Colon (tissue), 2 donors: ENCODE measurements around the gene OR5B2.
"Not testable (repeated sequence)": the region's sequence is repeated elsewhere in the genome, so short reads cannot be mapped to it uniquely, and the experiment has no call there.

Experiments used
- FAIRE-seq: peaks from 2 replicates; lab custom pipeline; 2012; peaks lifted over from hg19 to GRCh38; lab: Jason Lieb, UNC
- donor health status: control.
- donor health status: control.

Gene OR5B2

DNA sequence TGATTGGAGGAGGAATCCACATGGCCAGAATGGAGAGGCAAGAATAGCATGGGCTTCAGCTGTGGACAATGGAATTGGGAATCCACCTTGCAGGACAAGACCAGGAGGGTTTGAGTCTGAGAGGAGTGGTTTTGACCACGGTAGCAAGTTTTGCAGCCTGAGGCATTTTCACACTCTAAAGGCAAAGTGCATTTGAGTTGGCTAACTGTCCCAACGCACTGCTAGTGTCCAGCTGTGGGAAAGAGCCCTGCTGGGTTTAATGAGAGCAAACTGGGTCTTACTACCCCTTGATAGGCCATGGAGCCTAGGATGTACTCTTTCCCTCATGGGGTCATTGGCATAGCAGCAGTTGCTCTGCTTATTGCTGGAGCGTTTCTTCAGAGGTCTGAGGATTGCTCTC, at the start of gene OR5B2:
Gene OR5B2 (minus strand): TSS at position 101 of the 400 bp plus-strand sequence. CDS start 4,860 bp downstream, outside the sequence.
- no peak for FAIRE-seq

GRCh38 chr11:58471892-58472291, 44.0 kb upstream of the OR5B2 start:
- FAIRE-seq = no peak

GRCh38 chr11:58466293-58466692, 38.4 kb upstream of the OR5B2 start:
- no peak for FAIRE-seq

GRCh38 chr11:58465690-58466089, 37.8 kb upstream of the OR5B2 start:
- FAIRE-seq = no peak

GRCh38 chr11:58451585-58451984, 23.7 kb upstream of the OR5B2 start:
- no peak for FAIRE-seq

DNA sequence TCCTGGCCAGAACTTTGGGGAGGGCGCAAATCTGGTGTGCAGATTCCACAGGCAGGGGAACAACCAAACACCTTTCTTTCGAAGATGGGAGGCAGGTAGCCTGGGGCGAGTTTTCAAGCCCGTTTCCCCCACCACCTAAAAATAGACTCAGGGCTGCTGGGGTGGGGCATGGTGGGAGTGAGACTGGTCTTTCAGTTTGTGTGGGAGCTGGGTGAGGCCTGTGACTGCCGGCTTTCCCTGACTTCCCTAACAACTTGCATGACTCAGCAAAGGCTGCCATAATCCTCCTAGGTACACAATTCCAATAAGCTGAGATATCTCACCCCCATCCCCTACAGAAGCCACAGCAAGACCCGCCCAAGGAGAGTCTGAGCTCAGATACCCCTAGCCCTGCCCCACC, 18.4 kb upstream of the OR5B2 start:
- FAIRE-seq = no peak

DNA sequence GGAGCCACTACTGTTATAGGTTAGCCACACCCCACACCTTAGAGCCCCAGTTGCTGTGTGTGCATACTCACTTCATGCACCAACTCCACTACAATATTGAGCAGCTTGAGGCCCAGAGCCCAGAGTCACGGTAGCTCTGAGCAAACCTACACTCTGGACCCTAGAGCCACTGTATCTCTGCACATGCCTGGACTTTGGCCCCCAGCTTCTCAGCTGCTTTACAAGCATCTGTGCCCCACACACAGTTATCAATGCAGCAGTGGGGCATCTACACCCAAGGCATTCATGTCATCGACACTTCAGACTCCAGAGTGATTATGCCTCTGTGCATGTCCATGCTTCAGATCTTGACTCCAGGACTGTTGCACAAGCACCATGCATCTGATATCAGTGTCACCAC, 16.4 kb upstream of the OR5B2 start:
- no peak for FAIRE-seq

DNA sequence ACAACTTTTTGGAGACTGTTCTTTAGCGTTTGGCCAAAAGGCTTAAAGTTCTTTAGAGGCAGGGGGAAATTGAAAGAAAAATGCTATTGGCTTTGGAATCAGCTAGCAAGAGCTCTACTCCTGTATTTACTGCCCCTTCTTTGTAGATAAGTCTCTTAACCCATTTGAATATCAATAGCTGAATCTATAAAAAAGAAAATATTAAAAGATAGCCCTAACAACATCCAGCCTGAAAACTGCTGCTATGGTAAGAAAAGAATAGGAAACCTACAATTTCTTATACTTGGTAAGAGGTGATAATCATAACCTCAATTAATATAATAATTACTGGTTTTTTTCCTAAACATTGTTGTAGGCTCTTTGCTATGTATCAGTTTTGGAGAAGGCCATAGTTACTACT, 14.2 kb upstream of the OR5B2 start, which contains the start of gene OR5B12:
Gene OR5B12 (minus strand): TSS at position 101 of the 400 bp plus-strand sequence. CDS start 2,085 bp downstream, outside the sequence.
- no peak for FAIRE-seq

GRCh38 chr11:58438486-58438885, 10.6 kb upstream of the OR5B2 start:
- no peak for FAIRE-seq

DNA sequence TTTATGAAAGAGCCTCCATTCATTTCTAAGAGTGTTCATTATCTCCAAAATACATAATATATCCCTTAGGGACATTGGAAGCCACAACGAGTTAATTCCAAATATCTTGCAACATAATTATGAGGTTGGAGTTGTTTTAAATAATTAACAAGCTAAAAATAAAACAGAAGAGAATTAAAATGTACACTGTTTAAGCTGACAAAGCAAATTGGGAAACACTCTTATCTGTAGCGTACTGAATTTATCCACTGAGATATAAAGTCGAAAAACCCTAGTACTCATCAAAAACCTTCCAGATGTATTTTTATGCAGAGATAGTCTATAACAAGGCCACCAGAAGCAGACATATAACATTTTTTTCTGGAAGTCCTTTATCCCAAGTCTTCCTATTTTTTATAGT, 6.3 kb upstream of the OR5B2 start:
- FAIRE-seq = no peak

GRCh38 chr11:58433638-58434203, 5.8 kb upstream of the OR5B2 start:
- no peak for FAIRE-seq

DNA sequence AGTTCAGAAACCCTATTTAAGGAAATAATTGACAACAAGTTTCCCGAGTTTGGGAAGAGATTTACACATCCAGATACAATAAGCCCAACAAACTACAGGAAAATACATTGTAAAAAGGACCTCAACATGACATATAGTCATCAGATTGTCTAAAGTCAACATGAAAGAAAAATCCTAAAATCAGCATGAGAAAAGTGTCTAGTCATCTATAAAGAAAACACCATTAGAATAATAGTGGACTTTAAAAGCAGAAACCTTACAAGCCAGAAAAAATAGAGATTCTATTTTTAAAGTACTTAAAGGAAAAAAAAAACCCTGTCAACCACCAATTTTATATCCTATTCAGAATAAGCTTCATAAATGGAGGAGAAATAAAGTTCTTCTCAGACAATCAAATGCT, 1.4 kb upstream of the OR5B2 start:
- no peak for FAIRE-seq

DNA sequence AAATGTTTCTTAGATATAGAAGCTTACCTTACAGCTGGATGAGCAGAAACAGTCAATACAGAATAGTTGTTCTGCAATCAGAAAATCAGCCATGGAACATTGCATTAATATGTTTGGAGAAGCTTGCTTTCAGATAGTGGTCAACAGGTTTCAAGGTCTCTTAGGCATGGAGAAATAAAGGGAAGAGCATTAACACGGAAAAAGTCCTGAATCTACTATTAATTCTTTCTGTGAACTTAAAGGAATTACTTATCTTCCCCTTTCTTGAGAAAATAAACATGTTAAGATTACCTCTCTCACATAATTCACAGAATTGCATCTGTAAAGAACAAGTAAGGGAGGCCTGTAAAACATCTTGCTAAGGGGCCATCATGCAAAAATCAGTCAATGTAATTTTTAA, 21.1 kb downstream of the OR5B2 start, which contains the start of gene OR5B3:
Gene OR5B3 (minus strand): TSS at position 101 of the 400 bp plus-strand sequence. CDS start 3,465 bp downstream, outside the sequence.
- no peak for FAIRE-seq

DNA sequence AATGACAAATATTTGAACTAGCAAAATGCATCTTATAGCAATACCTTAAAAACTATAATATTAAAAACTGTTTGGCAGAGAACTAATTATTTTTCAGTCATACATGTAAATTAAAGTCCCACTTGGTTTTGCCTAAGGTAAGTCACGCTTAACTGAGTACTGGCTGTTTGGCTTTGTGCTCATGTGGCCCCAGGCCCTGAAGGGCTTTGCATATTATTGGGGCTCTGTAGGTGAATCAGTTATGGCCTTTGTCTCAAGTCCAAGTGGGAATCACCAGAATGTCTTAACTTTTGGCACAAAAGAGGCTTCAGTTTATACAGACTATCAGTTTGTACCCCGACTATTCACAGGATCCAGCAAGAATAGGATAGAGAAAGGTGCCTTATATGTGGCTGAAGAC, 28.3 kb downstream of the OR5B2 start:
- FAIRE-seq = not testable (repeated sequence)

GRCh38 chr11:58395581-58395980, 32.3 kb downstream of the OR5B2 start:
- no peak for FAIRE-seq

DNA sequence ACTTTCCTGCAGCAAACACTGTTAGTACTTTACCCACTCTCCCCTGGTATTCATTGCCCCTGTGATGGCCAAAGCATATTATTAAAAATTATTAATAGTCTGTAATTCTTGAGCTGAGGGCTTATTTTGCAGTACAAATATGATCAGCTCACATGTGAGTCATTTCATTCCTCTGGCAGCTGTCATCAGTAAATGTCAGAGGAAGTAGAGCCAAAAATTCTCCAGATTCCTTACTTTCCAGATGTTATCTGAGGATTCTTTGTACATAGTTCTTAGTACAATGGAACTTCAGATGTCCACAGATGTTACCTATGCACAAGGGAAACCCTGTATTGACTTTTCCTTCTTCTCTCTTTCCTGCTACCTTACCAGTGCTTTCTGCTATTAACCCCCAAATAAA, 33.7 kb downstream of the OR5B2 start:
- no peak for FAIRE-seq

DNA sequence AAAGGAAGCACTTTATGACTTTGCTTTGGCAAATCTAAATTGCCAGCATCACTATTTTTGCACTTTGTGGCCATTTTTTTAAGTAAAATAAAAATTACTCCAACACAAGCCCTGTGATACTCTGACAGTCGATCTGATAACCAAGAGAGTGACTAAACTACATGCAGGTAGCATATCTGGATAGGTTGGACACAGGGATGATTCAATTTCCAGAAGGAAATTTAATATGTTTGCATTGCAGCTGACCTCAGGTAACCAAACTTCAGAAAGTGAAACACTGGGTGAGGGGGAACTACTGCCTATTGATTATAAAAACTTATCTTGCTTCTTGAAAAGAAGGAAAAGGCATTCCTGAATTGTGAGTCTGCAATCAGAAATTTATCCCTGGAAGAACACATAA, 35.2 kb downstream of the OR5B2 start:
- no peak for FAIRE-seq

GRCh38 chr11:58391879-58392278, 36.0 kb downstream of the OR5B2 start:
- no peak for FAIRE-seq

DNA sequence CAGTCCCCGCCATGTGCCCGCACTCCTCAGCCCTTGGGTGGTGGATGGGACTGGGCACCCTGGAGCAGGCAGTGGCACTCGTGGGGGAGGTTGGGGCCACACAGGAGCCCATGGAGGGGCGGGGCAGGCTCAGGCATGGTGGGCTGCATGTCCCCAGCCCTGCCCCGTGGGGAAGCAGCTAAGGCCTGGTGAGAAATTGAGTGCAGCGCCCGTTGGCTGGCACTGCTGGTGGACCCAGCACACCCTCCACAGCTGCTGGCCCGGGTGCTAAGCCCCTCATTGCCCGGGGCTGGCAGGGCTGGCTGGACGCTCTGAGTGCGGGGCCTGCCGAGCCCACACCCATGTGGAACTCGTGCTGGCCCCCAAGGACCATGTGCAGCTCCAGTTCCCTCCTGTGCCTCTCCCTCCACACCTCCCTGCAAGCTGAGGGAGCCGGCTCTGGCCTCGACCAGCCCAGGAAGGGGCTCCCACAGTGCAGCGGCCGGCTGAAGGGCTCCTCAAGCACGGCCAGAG, 37.3 kb downstream of the OR5B2 start:
- FAIRE-seq = no peak
